Measurements from ENCODE around the gene OR51S1. TPM values are rescaled to one million over a fixed set of nuclear protein-coding genes. Genes with fewer than 3 reads are reported as not detected.

OR51S1 gene
- total RNA-seq, 1 donor from 2014 or later: not detected

GRCh38 chr11:4884361-4884760 is 35.4 kb upstream of the OR51S1 start:
- no peak for TF ChIP-seq CTCF (IDR thresholded peaks at IDR 0.05; ENCODE audit: unreplicated experiment)
- Mint-ChIP-seq H3K9me3 (ENCODE audit: unreplicated experiment) (no peaks in the 10 kb centered on the region), H3K27ac (ENCODE audit: unreplicated experiment) (no peak overlapping the region), H3K27me3 (ENCODE audit: unreplicated experiment) (no peaks in the 10 kb centered on the region), H3K36me3 (ENCODE audit: low read depth, unreplicated experiment) (no peaks in the 10 kb centered on the region), H3K4me1 (ENCODE audit: unreplicated experiment) (peaks cover 3% of the 10 kb centered on the region), H3K4me3 (ENCODE audit: unreplicated experiment) (no peak overlapping the region)
- no peak for DNase-seq (ENCODE audit: low spot score)

DNA sequence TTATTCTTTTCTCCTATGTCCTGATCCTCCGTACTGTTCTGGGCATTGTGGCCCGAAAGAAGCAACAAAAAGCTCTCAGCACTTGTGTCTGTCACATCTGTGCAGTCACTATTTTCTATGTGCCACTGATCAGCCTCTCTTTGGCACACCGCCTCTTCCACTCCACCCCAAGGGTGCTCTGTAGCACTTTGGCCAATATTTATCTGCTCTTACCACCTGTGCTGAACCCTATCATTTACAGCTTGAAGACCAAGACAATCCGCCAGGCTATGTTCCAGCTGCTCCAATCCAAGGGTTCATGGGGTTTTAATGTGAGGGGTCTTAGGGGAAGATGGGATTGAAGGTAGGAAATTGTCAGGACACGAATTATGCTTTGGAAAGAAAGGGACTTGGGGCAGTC is 33.5 kb upstream of the OR51S1 start:
- TF ChIP-seq CTCF (IDR thresholded peaks at IDR 0.05; ENCODE audit: unreplicated experiment): no peak
- H3K27ac Mint-ChIP-seq (ENCODE audit: unreplicated experiment): no peak overlapping the region
- H3K36me3 Mint-ChIP-seq (ENCODE audit: low read depth, unreplicated experiment): no peaks in the 10 kb centered on the region
- H3K9me3 Mint-ChIP-seq (ENCODE audit: unreplicated experiment): no peaks in the 10 kb centered on the region
- H3K4me1 Mint-ChIP-seq (ENCODE audit: unreplicated experiment): peaks cover 3% of the 10 kb centered on the region
- no peaks in the 10 kb centered on the region for H3K27me3 Mint-ChIP-seq (ENCODE audit: unreplicated experiment)
- no peak overlapping the region for H3K4me3 Mint-ChIP-seq (ENCODE audit: unreplicated experiment)
- DNase-seq (ENCODE audit: low spot score): no peak

DNA sequence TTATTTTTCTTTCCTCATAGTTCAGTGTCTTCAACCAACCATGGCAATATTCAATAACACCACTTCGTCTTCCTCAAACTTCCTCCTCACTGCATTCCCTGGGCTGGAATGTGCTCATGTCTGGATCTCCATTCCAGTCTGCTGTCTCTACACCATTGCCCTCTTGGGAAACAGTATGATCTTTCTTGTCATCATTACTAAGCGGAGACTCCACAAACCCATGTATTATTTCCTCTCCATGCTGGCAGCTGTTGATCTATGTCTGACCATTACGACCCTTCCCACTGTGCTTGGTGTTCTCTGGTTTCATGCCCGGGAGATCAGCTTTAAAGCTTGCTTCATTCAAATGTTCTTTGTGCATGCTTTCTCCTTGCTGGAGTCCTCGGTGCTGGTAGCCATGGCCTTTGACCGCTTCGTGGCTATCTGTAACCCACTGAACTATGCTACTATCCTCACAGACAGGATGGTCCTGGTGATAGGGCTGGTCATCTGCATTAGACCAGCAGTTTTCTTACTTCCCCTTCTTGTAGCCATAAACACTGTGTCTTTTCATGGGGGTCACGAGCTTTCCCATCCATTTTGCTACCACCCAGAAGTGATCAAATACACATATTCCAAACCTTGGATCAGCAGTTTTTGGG is 33.0 kb upstream of the OR51S1 start, which contains the start of gene OR51T1:
Gene OR51T1 (plus strand): TSS at position 41 of the 641 bp plus-strand sequence. CDS start 0 bp downstream, at position 41.
- Mint-ChIP-seq H3K36me3 (ENCODE audit: low read depth, unreplicated experiment) (no peaks in the 10 kb centered on the region), H3K27ac (ENCODE audit: unreplicated experiment) (no peak within 1 kb of the TSS), H3K4me1 (ENCODE audit: unreplicated experiment) (peaks cover 3% of the 10 kb centered on the region), H3K27me3 (ENCODE audit: unreplicated experiment) (no peaks in the 10 kb centered on the region), H3K9me3 (ENCODE audit: unreplicated experiment) (no peaks in the 10 kb centered on the region), H3K4me3 (ENCODE audit: unreplicated experiment) (no peak within 1 kb of the TSS)
- no peak for TF ChIP-seq CTCF (IDR thresholded peaks at IDR 0.05; ENCODE audit: unreplicated experiment)
- DNase-seq (ENCODE audit: low spot score): no peak

DNA sequence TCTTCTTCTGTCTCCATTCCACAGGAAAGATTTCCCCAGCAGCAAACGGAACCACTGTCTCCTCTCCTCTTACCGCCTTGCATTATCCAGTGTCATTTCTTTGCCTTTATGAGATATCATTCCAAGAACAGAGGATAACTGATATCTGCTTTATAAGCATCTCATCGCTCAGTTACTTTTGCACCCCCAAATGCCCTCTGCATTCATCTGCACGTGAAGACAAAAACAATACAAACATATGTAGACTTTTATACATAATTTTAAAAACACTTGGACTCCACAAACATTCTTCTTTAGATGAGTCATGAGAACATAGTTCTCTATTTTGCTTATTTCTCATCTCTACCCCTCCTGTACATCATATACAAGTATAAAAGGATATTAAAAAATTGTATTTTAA is 32.2 kb upstream of the OR51S1 start:
- TF ChIP-seq CTCF (IDR thresholded peaks at IDR 0.05; ENCODE audit: unreplicated experiment): no peak
- no peak overlapping the region for H3K27ac Mint-ChIP-seq (ENCODE audit: unreplicated experiment)
- peaks cover 3% of the 10 kb centered on the region for H3K4me1 Mint-ChIP-seq (ENCODE audit: unreplicated experiment)
- H3K4me3 Mint-ChIP-seq (ENCODE audit: unreplicated experiment): no peak overlapping the region
- DNase-seq (ENCODE audit: low spot score): no peak
- no peaks in the 10 kb centered on the region for H3K36me3 Mint-ChIP-seq (ENCODE audit: low read depth, unreplicated experiment)
- no peaks in the 10 kb centered on the region for H3K27me3 Mint-ChIP-seq (ENCODE audit: unreplicated experiment)
- H3K9me3 Mint-ChIP-seq (ENCODE audit: unreplicated experiment): no peaks in the 10 kb centered on the region

- no peak for TF ChIP-seq CTCF (IDR thresholded peaks at IDR 0.05; ENCODE audit: unreplicated experiment)
- no peaks in the 10 kb centered on the region for H3K9me3 Mint-ChIP-seq (ENCODE audit: unreplicated experiment)
- DNase-seq (ENCODE audit: low spot score): no peak
- no peaks in the 10 kb centered on the region for H3K4me1 Mint-ChIP-seq (ENCODE audit: unreplicated experiment)
- H3K27ac Mint-ChIP-seq (ENCODE audit: unreplicated experiment): no peak overlapping the region
- no peaks in the 10 kb centered on the region for H3K36me3 Mint-ChIP-seq (ENCODE audit: low read depth, unreplicated experiment)
- H3K4me3 Mint-ChIP-seq (ENCODE audit: unreplicated experiment): no peak overlapping the region
- H3K27me3 Mint-ChIP-seq (ENCODE audit: unreplicated experiment): no peaks in the 10 kb centered on the region
Observed at GRCh38 chr11:4865855-4866254, 16.8 kb upstream of the OR51S1 start.

All from endothelial cell (in vitro differentiated cells).